Activated CD4-positive, alpha-beta T cell treated with anti-CD3 and anti-CD28 coated beads, Interleukin-10, Interleukin-2, amounts not matched to agents 100 ng/mL and 50 ng/mL, durations not matched to agents 16 hours and 8 hours (primary cell): ENCODE measurements around the gene PYROXD2.

ENCODE experiments used
- DNase-seq: peaks from one replicate; pipeline ENCODE4 v3.0.0-alpha.2; 2020

PYROXD2 gene

GRCh38 chr10:98433881-98434732, 19.1 kb upstream of the PYROXD2 start:
- no peak for DNase-seq

DNA sequence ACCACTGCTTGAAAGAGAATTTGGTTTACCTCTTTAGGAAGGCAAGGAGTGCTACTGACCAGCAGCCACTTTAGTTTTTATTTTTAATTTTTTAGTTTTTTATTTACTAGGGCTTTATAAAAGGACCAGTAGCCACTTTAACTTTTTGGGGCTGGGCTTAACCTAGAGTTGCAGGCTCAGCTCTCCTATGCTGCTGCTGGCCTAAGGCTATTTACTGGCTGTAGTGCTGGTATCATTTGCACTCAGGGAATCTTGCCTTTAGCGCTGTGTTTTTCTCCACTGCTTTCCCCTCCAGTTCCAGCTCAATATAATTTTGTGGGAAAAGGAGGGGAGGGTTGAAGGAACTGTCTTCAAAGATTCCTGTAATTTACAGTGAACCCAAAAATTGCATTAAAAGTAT, 18.4 kb upstream of the PYROXD2 start:
- DNase-seq: no peak

- DNase-seq: no peak
Measured at GRCh38 chr10:98432330-98432729, 17.3 kb upstream of the PYROXD2 start.

DNA sequence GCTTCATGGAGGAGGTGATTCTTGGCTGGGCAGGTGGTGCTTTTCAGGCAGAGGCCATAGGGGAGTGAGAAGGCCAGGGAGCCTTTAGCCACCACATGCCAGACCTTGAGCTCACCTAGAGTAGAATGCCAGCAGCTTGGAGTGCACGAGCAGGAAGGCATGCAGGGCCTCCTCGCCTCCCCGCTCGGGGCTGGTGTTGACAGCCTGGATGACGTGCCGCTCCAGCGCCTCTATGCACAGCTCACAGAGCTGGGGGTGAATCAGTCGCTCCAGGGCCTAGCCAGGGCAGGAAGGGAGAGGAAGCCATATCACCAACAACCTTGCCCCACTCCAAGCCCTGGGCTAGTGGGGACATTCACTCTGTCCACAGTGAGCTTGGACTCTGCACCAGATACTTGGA, 16.0 kb upstream of the PYROXD2 start:
- no peak for DNase-seq

- no peak for DNase-seq
Measured at GRCh38 chr10:98430427-98430826, 15.4 kb upstream of the PYROXD2 start.

DNA sequence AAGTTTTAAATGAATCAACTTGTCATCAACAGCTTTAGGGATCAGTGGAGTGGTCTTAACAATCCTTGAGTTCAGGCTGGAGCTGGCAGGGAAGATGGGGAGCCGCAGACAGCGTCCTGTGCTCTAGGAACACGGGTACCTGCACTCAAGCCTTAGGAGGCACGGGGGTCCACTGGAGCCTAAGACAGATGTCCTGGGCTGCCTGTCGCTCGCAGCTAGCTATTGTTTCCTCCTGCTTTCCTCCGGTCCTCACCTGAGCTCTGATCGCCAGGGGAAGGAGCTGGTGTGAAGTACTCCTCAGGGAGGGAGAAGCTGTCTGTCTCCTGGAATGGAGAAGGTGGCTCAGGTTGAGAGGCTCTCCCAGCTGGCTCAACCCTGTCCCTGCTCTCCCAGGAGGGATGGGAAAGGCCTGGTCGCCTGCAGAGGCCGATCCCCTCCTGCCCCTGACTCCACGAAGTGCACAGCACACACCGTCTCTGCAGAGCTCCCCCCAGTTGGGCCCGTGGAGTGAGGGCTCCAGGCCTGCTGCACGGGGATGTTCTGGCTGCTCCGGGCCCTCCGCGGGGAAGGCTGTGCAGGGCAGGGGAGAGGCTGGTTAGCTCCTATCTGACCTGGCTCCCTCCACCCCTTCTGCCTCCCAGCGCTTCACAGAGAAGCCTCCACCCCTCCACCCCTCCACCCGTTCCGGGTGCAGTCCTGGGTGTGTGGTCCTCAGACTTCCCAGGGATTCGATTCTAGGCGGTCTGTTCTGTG, 14.5 kb upstream of the PYROXD2 start:
- DNase-seq: no peak

DNA sequence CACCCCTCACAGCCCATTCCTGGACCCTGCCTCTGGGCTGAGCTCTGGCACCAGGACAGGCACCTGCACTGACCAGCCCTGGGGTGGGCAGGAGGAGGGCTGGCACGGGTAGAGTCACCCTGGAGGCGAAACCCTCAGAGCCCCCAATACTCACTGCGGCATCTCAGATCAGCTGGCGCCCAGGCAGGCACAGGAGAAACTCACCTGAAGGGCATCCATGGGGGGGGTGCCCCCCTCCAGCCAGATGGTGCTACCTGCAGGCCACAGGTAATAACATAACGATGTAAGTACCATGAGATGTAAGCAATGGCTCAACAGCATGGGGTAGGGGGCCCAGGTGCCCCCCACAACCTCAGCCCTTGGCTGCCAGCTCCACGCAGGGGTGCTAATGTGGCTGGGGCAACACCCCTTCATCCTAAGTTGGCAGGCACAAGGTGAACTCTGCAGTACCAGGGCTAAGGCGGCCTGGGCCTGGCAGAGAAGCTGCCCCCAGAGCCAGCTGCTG, 12.1 kb upstream of the PYROXD2 start:
- DNase-seq: no peak

GRCh38 chr10:98425511-98426352, 10.8 kb upstream of the PYROXD2 start:
- DNase-seq: peak; percentile 60

- no peak for DNase-seq
Measured at GRCh38 chr10:98424295-98425254, 9.6 kb upstream of the PYROXD2 start.

- no peak for DNase-seq
Measured at GRCh38 chr10:98423691-98424120, 8.7 kb upstream of the PYROXD2 start.

GRCh38 chr10:98422182-98422581, 7.2 kb upstream of the PYROXD2 start:
- DNase-seq: no peak

DNA sequence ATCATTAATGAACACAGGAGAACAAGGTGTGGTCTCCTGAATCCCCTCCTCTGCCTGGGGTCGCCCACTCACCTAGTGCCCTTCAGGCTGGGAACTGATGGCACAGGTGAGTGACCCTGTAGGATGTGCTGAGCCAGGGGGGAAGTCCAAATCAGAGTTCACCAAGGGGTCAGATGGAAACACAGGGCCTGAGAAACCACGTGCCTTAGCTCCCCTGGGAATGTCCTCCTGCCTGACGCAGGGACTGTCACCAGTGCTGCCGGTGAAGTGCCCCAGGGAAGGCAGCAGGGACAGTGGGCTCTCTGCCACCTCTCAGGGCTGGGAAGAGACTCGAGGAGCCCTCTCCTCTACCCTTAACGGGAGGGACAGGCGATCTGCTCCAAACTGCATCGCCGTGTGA, 5.8 kb upstream of the PYROXD2 start:
- DNase-seq: no peak

GRCh38 chr10:98419469-98420261, 4.7 kb upstream of the PYROXD2 start:
- no peak for DNase-seq

GRCh38 chr10:98418665-98419468, 3.9 kb upstream of the PYROXD2 start:
- DNase-seq: no peak

DNA sequence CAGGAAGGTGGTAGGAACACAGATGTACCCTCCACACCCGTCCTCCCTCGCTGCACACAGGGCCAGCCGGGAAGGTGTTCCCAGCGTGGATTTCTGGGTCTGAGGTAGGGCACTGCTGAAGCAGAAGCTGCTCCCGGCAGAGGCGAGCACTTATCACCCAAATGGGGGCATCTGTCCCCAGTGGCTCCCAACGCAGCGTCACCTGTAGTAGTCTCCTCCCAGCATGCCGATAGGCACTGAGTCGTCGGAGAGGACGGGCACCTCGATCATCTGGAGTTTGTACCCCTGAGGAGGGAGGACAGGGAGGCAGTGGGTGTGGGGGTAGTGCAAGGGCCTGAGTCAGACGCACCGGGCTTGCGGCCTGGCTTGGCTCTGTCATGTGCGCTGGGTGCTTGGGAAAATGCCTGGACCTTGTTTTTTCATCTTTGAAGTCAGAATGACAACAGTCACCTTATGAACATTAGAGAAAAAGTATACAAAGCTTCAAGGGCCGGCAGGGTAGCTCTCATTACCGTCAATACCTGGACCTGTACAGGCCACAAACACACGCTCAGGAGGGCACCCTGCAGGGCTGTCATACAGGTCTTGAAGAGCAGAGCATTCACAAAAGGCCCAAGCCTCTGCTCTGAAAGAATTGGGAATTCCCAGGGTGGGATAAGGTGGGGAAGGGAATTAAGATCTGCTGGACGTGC, 3.1 kb upstream of the PYROXD2 start:
- no peak for DNase-seq

DNA sequence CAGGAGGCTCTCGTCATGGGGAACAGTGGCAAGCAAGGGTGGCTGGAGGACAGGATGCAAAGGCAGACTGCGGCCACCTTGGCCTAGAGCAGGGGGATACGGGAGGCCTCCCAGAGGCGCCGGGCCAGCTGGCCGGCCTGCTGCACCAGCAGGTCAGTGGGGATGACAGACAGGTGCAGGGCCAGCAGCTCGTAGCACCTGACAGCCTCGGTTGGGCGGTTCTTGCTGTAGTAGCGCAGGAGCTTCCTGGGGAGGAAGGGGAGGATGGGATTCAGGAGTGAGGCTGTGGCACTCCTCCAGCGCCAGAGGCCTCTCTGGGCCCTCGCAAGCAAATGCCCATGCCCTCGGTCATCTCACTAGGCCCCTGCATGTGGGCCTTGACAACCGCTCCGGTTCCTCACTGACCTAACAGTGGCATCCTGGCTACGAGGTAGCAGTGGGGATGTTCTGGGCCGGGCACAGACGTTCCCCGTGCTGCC, 2.5 kb upstream of the PYROXD2 start:
- no peak for DNase-seq

DNA sequence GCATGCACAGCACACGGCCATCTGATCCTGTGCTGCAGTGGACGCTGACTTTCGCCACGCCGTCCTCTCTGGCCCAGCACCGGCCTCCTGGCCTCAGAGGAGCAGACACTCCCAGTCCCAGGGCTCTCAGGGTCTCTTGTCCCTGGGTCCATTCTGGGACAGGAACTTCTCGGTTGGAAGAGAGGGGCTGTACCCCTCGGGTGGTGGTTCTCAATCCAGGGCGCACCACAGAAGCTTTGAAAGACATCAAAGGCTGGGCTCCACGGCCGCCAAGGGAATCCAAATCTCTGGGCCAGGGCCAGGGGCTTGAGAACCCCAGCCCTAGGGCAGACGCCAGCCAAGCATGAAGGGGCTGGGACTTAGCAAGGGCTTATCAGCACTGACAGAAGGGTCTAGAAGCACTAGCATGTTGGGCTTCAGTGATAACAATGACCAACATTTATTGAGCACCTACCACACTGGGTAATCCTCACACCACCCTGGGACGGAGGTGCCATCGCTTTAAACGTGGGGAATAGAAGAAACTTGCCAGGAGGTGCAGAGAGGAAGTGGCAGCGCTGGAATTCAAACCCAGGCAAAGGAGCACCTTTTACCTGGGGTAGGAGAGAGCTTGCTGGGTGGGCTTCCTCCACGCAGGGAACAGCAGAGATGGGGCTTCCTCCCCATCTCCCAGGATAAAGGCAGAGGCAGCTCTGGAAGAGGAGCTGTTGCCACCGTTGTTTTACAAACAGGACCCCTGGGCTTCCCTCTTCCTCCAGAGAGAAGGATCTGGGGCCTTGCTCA, 1.8 kb upstream of the PYROXD2 start:
- no peak for DNase-seq

GRCh38 chr10:98415731-98416119, 743 bp upstream of the PYROXD2 start:
- DNase-seq: no peak

DNA sequence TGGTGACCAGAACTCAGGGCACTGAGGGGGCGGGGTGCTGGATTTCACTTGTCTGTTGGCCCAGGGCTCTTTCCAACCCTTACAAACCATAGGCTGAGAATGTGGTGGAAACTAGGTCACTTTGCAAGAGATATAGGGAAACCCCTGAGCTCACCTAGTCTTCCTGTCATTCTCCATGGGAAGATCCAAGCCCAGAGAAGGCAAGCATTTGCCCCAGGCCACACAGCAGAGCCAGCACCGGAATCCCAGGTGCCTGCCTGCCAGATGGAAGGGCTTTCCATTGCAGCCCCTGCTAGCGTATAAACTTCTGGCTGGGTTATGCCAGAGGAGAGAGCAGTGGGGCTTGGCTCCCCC, 427 bp downstream of the PYROXD2 start:
- DNase-seq: no peak
